Measurements from ENCODE around the gene C4orf50.

Gene C4orf50

GRCh38 chr4:5894266-5894665 lies 124.0 kb downstream of the C4orf50 start:
- no peak for DNase-seq (ENCODE audit: extremely low read depth in 1 of 2, low read depth in 1 of 2)

GRCh38 chr4:5893591-5893990 lies 124.6 kb downstream of the C4orf50 start:
- DNase-seq (ENCODE audit: extremely low read depth in 1 of 2, low read depth in 1 of 2): no peak

GRCh38 chr4:5893004-5893580 lies 125.1 kb downstream of the C4orf50 start, which contains the start of gene CRMP1:
Gene CRMP1 (minus strand): TSS chr4:5893086. CDS start chr4:5892969, 117 bp downstream.
- DNase-seq (ENCODE audit: extremely low read depth in 1 of 2, low read depth in 1 of 2): no peak

- no peak for DNase-seq (ENCODE audit: extremely low read depth in 1 of 2, low read depth in 1 of 2)
These were observed 125.8 kb downstream of the C4orf50 start for GRCh38 chr4:5892323-5893003.

- no peak for DNase-seq (ENCODE audit: extremely low read depth in 1 of 2, low read depth in 1 of 2)
These were observed 126.5 kb downstream of the C4orf50 start for GRCh38 chr4:5891563-5892322.

GRCh38 chr4:5890063-5890727 lies 128.0 kb downstream of the C4orf50 start:
- no peak for DNase-seq (ENCODE audit: extremely low read depth in 1 of 2, low read depth in 1 of 2)

GRCh38 chr4:5889002-5889696 lies 129.1 kb downstream of the C4orf50 start:
- DNase-seq (ENCODE audit: extremely low read depth in 1 of 2, low read depth in 1 of 2): no peak

GRCh38 chr4:5888222-5889001 lies 129.8 kb downstream of the C4orf50 start:
- DNase-seq (ENCODE audit: extremely low read depth in 1 of 2, low read depth in 1 of 2): no peak

GRCh38 chr4:5887361-5888221 lies 130.6 kb downstream of the C4orf50 start:
- DNase-seq (ENCODE audit: extremely low read depth in 1 of 2, low read depth in 1 of 2): no peak

GRCh38 chr4:5887011-5887360 lies 131.2 kb downstream of the C4orf50 start:
- no peak for DNase-seq (ENCODE audit: extremely low read depth in 1 of 2, low read depth in 1 of 2)

- DNase-seq (ENCODE audit: extremely low read depth in 1 of 2, low read depth in 1 of 2): no peak
These were observed 132.5 kb downstream of the C4orf50 start for GRCh38 chr4:5885733-5886132.

- no peak for DNase-seq (ENCODE audit: extremely low read depth in 1 of 2, low read depth in 1 of 2)
These were observed 133.4 kb downstream of the C4orf50 start for GRCh38 chr4:5884796-5885195.

- DNase-seq (ENCODE audit: extremely low read depth in 1 of 2, low read depth in 1 of 2): no peak
These were observed 134.3 kb downstream of the C4orf50 start for GRCh38 chr4:5883916-5884315.

- no peak for DNase-seq (ENCODE audit: extremely low read depth in 1 of 2, low read depth in 1 of 2)
These were observed 135.3 kb downstream of the C4orf50 start for GRCh38 chr4:5882947-5883346.

- no peak for DNase-seq (ENCODE audit: extremely low read depth in 1 of 2, low read depth in 1 of 2)
These were observed 136.9 kb downstream of the C4orf50 start for GRCh38 chr4:5881340-5881739.

GRCh38 chr4:5878359-5878758 lies 139.9 kb downstream of the C4orf50 start:
- no peak for DNase-seq (ENCODE audit: extremely low read depth in 1 of 2, low read depth in 1 of 2)

- DNase-seq (ENCODE audit: extremely low read depth in 1 of 2, low read depth in 1 of 2): no peak
These were observed 140.8 kb downstream of the C4orf50 start for GRCh38 chr4:5877392-5877791.

GRCh38 chr4:5874811-5875449 lies 143.3 kb downstream of the C4orf50 start:
- no peak for DNase-seq (ENCODE audit: extremely low read depth in 1 of 2, low read depth in 1 of 2)

GRCh38 chr4:5870701-5871100 lies 147.5 kb downstream of the C4orf50 start:
- DNase-seq (ENCODE audit: extremely low read depth in 1 of 2, low read depth in 1 of 2): no peak
